DMS153 (cell line): Measurements from ENCODE around the gene DCAF8L2.
"Not testable (repeated sequence)": the region's sequence is repeated elsewhere in the genome, so short reads cannot be mapped to it uniquely, and the experiment has no call there.

Source experiments
- DNase-seq: peaks from one replicate; lab custom pipeline; 2025; lab: John Stamatoyannopoulos, UW

DCAF8L2 gene

DNA sequence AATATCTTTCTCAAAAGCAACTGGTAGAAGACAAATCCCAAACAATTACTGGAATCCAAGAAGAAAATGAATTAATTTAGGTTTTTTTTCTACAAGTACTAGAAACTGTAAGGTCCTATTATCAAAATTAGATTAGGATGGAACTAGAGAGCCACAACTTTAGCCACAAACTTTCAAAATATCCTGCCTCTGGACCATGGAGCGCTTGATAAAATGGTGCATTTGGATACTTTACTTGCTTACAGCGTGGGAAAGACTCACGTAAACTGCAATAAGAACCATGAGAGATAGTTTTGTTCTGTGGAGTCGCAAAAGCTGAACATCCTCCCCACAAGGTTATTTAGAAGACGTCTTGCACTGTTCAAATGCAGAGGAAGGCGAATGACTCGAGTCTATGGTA, at the start of gene DCAF8L2:
Gene DCAF8L2, plus strand, starts transcription at position 301 of the 400 bp plus-strand sequence. CDS start 156,552 bp downstream, outside the sequence.
- DNase-seq = no peak

DNA sequence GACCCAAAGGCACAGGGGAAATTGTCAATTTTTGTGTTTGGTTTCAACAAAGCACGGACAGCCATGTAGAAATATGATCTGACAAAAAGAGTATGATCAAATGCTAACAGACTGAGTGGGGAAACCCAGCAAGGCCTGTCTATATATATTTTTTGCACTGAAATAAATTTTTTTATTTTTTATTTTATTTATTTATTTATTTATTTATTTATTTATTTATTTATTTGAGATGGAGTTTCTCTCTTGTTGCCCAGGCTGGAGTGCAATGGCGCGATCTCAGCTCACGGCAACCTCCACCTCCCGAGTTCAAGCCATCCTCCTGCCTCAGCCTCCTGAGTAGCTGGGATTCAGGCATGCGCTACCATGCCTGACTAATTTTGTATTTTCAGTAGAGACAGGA, 49.0 kb upstream of the DCAF8L2 start:
- not testable (repeated sequence) for DNase-seq

DNA sequence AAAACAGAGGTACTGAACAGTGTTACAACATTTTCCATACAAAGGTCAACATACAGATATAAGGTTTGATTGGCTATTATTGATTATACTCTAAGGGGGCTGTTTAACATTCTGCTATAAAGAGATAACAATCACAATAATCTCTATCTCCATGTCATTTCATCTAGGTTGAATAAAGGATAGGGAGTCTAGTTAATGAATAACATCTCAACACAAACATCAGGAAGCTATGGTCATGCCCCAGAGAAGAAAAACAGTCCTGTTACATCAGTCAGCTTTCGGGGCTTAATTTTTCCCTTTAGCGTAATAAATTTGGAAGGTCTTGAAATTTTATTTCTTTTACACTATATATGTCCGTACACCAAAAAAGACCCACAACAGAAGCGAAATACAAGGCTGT, 41.5 kb upstream of the DCAF8L2 start:
- no peak for DNase-seq

DNA sequence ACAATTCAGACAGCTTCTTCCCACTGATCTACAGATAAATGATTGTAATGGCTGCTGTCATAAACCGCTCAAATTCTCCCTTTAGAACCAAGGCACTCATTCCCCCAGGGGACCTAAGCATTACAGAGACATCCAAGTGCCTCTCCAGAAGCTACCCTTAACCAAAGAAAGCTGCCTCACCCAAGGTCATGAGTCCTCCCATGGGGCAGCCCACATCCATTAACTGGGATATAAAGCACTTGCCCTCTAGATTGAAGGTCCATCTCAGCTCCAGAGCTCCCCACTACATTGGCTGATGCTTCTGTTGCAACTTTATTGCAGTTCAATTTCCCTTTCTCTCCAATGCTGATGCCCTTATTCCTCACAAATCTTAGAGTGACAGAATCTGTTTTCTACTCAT, 40.5 kb upstream of the DCAF8L2 start:
- DNase-seq = no peak

DNA sequence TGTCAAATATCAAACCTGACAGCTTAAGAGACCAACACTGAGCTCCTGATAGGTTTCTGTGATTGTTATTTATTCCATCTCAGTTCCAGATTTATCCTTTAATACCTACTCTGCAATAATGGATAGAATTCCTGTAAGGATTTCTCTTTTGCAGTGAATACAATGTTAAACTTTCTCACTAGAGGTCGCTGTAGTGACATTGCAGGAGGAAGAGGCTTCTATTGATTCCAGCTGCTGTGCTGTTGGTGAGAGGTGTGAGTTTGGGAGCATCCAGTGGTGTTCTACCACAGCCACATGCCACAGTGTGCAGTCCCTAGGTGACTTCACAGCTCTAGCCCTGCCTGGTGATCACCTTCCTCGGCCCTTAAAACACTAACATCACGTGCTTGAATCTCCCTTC, 34.6 kb upstream of the DCAF8L2 start:
- no peak for DNase-seq

DNA sequence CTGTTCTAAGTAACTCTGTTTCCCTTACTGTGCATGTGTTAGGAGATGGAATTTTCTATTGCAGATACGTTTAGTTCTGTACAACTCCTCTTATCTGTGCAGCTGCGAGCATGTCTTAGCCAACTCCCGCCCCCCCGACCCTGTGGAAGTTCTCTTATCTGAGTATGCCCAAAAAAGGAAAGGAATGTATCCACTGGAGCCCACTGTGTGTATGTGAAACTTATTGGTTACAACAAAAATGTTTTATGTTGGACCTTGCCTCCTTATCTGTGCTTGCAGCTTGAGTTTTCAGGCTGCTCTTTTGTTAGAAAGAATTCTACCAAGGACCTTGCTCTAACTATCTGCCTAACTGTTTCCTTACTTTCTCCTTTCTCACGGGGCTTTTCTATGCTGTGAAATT, 24.2 kb upstream of the DCAF8L2 start:
- no peak for DNase-seq

DNA sequence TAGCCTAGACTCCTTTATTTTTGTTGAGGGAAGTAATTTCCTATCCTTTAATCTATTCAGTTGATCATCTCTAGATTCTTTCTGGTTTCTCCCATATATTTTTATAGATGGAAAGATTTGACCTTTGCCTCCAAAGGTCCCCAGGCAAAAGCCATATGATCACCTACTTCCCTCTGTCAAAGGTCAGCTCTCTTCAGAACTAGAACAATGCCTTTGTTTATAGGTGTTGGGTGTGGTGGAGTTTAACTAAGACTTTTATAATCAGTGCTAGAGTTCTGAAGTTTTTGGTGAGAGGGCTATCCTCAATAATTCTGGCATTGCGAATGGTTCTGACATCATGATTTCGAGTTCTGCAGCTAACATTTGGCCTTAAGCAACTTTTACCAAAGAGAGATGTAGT, 19.0 kb upstream of the DCAF8L2 start:
- no peak for DNase-seq

DNA sequence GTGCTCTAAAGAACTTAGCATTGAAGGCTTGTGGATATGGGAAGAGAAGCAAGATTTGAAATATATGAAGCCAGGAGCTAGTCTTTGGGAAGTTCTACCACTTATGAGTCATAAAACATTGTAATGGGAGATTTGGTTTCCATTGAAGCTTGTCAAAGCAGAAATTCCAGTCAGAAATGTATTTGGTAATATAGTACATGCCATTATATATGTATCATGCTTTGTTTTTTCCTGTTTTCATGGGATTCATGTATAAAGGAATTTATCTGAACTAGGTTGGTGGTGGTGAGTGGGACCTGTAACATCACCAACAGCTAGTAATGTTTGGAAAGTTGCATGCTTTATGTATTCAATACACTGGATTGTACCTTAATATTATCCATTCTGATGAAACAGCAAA, 14.6 kb upstream of the DCAF8L2 start:
- DNase-seq = no peak

DNA sequence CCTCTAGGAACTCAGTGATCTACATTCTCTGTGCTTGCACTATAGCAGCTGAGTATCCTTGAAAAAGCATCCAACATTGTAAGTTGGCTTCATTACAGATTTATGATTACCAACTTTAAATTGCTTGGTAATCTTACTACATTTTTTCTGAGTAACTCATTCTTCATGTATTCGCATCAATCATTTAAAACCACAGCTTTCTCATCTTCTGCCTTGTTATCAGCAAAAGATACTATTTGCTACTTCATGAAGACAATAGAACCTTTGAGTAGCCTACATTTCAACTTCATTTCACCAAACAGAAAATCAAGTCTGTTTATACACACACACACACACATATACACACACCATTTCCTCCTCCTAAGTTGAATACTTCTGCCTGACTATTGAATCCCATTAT, 6.2 kb upstream of the DCAF8L2 start:
- DNase-seq = no peak

DNA sequence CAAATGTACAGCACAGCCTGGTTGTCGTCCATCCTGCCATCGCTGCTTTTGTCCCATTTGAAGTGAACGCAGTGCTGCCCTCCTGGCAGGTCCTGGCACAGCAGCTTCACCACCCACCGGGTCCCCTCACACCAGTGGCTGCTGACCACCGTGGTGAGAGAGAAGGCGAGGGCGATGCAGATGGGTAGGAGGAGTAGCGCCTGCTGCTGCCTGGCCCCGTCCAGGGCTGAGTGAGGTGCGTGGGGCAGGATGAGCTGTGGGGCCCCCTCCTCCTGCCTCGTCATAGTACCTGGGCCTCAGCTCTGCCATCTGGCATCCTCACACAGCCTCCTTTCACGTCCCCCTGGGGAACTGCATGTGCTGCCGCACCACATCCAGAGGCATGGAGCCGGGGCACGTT, 1.8 kb downstream of the DCAF8L2 start:
- DNase-seq = no peak

DNA sequence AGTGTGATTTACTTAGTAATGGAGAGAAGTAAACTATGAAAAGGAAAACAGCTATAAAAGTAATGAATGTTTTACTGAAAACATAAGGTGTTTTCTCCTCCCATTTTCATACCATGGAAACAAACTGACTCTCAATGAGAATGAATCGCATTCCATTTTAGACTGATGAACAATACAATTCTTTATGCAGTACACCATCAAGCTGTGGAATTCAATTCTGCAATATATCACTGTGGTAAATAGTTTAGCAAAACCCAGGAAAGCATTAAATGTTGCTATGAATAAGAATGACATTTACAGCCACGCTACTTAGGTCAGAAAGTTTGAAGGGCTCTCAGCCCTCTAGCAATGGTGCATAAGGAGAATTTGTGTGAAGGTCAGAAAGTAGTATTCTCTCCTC, 7.4 kb downstream of the DCAF8L2 start:
- DNase-seq = no peak

DNA sequence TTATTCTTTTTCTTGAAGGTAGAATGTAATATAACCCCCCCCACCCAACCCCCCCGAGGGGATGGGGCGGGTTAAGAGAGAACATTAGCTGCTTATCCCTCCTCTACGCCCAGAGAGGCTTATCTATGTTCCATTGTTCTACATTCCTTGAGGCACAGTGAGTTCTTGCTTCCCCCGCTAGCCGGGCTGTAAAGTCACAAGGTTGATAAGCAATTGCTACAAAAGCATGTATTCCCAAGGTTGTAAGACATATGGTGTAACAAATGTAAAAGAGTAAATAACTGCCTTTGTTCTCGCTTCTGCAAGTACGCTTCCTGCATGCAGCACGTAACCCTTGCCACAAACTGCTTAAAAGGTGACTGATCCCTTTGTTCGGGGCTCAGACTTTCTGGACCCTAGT, 8.2 kb downstream of the DCAF8L2 start:
- no peak for DNase-seq

DNA sequence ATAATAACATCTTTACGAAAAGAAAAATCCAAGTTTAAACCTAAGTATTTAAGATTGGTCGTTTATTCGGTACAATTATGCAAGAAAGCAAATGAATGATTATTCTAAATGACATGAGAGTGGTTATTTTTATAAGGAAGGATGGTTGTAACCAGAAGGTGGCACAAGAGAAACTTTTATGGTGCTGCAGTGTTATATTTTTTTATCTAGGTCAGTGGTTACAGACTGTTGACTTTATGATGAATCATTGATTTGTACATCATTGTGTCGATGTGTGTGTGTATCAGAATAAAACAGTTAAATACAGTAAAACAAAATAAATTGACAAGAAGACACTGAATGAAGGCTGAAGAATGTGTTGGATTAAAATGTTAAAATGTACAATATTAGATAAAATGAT, 9.8 kb downstream of the DCAF8L2 start:
- no peak for DNase-seq

DNA sequence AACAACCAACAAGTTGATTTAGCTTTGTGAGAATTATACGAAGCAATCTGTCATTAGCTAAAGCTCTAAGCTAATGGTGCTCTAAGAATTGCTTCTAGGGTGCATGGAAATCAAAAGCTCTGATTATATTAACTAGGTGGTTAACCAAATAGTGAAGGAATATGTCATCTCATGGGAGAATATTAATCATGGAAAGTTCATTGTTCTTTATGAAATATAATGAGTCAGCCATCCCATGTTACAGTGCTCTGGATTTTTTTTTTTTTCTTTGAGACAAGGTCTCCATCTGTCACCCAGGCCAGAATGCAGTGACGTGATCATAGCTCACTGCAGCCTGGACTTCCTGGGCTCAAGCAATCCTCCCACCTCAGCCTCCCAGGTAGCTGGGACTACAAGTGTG, 10.5 kb downstream of the DCAF8L2 start:
- DNase-seq = no peak

DNA sequence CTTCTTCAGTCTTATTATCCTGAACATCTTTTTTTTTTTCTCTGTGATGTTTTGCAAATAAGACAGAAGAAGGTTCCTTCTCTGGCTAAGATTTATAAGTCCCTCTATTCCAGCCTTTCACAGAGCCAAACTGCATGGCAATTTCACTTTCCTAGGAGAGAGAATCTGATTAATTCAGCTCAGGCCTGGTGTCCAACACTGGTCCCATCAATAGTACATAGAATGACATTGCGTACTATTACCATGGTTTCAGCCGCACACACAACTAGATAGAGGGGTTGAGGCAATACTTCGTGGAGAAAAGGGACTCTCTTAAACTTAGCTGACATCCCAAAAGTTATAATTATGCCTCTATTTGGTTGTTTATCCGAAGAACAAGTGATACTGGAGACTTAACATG, 18.5 kb downstream of the DCAF8L2 start:
- DNase-seq = no peak

DNA sequence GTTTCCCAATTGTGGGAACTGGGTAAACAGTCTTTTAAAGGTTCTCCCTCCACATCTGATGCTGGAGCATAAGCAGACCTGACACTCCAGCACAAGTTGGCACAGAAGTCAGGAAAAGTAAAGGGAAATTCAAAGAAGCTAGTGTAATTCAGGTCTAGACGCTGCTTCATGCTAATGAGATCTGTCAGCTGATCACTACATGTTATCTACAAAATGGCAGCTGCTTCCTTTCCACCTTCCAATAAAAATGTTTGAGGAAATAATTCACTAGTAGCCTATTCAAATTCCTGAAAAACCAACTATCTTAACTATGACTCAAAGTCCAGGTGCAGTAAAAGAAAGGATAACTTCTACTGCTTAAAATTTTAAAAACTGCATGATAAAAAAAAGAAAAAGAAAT, 29.3 kb downstream of the DCAF8L2 start:
- no peak for DNase-seq

DNA sequence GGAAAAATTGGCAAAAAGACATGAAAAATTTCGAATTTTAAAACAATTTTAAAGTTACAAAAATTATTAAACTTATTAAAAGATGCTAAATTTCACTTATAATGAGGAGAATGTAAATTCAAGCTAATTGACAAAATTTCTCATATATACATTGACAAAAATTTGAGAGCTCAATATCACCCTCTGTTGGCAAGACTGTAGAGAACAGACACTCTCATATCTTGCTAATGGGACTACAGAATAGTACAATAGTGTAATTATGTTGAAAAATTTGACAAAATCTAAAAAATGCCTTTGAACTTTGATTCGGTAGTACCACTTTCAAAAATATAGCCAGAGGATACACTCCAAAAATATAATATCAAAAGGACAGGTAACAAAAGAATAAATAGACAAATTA, 29.8 kb downstream of the DCAF8L2 start:
- DNase-seq = no peak

DNA sequence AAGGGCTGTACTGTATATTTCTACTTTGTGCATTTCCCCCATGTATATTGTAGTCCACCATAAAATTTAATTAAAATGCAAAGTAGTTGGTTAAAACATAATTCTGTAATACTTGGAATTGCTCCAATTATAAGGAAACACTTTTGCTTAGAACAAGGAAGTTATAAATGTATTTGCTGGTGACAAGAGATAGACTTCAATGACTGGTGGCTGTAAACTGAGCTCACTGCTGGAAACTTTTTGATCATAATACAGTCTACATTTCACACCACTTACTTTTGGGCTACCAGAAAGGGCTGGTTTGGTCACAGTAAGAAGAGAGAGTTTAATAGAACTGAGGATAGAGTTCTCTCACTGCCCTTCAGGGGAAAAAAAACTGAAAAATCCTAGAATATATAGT, 32.7 kb downstream of the DCAF8L2 start:
- no peak for DNase-seq

DNA sequence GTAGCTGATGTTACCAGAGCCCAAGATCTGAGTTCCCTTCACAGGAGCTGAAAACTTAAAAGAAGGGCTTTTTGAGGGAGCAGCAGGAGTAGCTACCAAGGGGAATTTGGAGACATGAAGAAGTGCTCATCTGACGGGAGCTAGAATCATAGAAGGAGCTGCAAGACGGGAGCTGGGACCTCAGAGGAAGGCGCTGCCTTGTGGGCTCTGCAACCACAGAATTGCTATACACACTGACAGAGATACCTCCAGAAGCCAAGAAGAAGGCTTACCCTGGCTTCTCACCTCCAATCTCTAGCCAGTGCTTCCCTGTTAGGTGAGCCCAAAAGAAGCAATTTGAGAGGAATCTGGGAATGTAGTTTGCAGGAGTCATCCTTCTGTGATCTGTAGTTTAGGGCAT, 35.9 kb downstream of the DCAF8L2 start:
- no peak for DNase-seq

DNA sequence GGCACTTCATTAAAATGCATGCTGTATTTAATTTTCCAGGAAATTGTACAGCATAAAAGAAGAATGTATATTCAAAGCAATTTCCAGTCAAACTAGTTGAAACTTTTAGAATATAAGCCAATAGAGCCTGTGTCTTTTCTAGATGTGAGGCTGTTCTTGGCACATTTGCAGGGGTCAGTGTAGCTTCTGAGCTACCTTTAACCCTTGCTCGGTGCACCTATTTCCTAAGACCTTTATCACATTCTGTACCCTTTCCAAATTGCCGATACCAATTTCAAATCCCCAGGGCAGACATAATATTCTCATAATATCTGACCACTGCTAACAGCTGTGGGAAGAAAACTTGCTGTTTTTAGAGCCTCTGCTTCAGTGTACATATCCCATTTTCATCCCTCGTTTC, 43.2 kb downstream of the DCAF8L2 start:
- no peak for DNase-seq

DNA sequence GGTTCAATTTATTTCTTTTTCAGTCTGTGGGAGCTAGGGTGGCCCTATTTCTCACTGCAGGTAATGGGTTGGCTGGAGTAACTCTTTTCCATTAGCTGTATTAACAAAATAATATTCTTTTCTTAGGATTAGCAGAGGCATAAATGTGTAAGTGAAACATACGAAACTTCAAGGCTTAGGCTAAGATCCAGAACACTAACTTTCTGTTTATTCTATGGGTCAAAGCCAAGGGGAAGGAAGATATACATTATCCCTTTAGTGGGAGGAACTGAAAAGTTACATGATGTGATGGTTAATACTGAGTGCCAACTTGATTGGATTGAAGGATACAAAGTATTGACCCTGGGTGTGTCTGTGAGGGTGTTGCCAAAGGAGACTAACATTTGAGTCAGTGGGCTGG, 66.4 kb downstream of the DCAF8L2 start:
- no peak for DNase-seq

DNA sequence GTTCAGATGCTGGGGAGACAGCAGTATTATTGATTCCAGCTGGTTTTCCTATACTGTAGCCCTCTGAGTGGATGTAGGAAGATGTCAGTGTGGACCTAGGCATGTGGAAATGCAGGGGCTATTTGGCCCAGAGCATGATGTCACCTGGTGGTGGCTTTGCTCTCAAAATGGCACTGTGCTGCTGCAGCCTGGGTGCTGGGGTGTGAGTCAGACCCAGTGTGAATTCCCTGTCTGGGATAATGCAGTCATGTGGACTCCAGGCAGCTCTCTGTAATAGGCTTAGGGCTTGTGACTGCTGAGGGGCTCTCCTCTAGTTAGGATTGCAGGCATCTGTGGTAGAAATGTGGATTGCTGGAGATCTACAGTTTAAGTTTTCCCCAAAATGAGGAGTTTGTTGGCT, 70.7 kb downstream of the DCAF8L2 start:
- DNase-seq = no peak

DNA sequence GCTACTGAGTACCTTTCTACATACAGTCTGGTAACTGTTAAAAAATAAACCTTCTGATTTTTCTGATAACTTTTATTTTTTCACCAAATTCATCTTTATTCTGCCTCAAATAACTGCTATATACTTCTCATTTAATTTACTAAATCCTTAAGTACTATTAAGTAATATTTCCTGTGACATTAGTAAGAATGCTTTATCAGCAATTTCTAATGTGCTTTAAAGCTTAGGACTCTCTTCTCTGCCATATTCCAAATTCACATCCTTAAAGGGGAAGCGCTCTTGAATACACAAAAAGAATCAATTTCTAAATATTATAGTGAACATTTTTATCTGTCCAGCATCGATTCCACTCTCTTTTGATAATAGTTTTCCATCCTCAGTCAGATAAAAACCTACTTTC, 81.1 kb downstream of the DCAF8L2 start:
- DNase-seq = no peak

DNA sequence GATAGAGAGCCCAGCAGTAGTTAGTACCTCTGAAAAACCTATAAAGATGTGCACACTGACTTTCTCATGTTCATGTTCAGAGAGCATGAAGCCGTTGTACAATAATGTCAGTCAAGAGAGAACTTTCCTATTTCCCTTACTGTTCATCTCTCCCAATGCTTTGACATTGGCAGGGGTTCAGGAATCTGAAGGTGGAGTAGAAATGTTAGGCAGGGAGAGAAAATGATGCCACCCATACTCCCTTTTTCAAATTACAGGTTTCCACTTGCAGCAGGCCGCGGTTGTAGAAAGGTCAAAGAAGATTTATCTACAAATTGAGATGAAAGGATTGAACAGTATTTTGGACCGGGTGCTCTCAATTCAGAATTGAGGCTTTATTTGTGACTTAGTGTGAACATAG, 84.3 kb downstream of the DCAF8L2 start:
- no peak for DNase-seq

DNA sequence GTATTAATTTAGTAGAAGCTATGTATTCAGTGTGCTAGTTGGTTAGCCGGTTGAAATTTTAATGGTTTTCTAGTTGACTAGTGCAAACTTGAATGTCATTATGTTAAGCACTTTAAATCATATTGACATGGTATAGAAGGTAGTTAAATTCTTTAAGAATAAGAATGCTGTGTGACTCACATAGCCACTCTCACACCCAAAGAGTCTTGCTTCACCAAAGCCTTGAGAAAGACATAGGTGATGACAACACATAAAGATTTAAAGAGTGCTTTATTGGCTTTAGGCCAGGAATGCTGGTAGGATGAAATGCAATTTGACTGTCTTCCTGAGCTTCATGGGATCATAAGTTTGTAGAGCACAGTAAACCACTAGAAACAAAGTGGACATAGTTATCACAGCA, 85.3 kb downstream of the DCAF8L2 start:
- DNase-seq = no peak
